Stimulated activated CD4-positive, alpha-beta T cell treated with anti-CD3 and anti-CD28 coated beads, TNF-alpha, amount 100 ng/mL, for 4 hours (primary cell): Measurements from ENCODE around the gene SDHAF1.

ENCODE experiments used
- DNase-seq, 3 experiments: peaks; one replicate each; pipeline ENCODE4 v3.0.0-alpha.2; 2020; ENCODE audit warnings: low read depth in 3 of 3

SDHAF1 gene

GRCh38 chr19:35986664-35987570 is 8.1 kb upstream of the SDHAF1 start:
- no peak for DNase-seq

- DNase-seq, result no peak
These were observed 7.5 kb upstream of the SDHAF1 start for GRCh38 chr19:35987571-35987896.

GRCh38 chr19:35988824-35989223 is 6.2 kb upstream of the SDHAF1 start:
- DNase-seq, result no peak

GRCh38 chr19:35990156-35990555 is 4.8 kb upstream of the SDHAF1 start:
- no peak for DNase-seq

GRCh38 chr19:35990771-35991730 is 3.9 kb upstream of the SDHAF1 start:
- no peak for DNase-seq

- no peak for DNase-seq
These were observed 3.1 kb upstream of the SDHAF1 start for GRCh38 chr19:35991731-35992450.

- no peak for DNase-seq
These were observed 1.9 kb upstream of the SDHAF1 start for GRCh38 chr19:35992907-35993765.

GRCh38 chr19:35993923-35994598 is 927 bp upstream of the SDHAF1 start:
- DNase-seq, result no peak

- DNase-seq, result no peak
These were observed 1.8 kb downstream of the SDHAF1 start for GRCh38 chr19:35996777-35997176.

- no peak for DNase-seq
These were observed 6.6 kb downstream of the SDHAF1 start for GRCh38 chr19:36001605-36002004.

- DNase-seq, result no peak
These were observed 8.3 kb downstream of the SDHAF1 start for GRCh38 chr19:36003284-36003683.

GRCh38 chr19:36006955-36007354 is 12.0 kb downstream of the SDHAF1 start:
- DNase-seq, result no peak

GRCh38 chr19:36008336-36008978 is 13.5 kb downstream of the SDHAF1 start, which contains the start of gene SYNE4:
Gene SYNE4 (minus strand): TSS chr19:36008813. CDS start chr19:36008681, 132 bp downstream.
- no peak for DNase-seq

GRCh38 chr19:36009220-36009619 is 14.2 kb downstream of the SDHAF1 start:
- no peak for DNase-seq

GRCh38 chr19:36009633-36010379 is 14.8 kb downstream of the SDHAF1 start:
- DNase-seq, result no peak

- no peak for DNase-seq
These were observed 15.4 kb downstream of the SDHAF1 start for GRCh38 chr19:36010402-36010801.

- DNase-seq, result no peak
These were observed 18.5 kb downstream of the SDHAF1 start for GRCh38 chr19:36013280-36014011.
